Lower lobe of right lung (tissue), 2 donors: ENCODE data around the gene BICD2. TPM values are rescaled to one million over a fixed set of nuclear protein-coding genes. Genes with fewer than 3 reads are reported as not detected.

Experiments
- ATAC-seq, 2 donors: fragments of 200-7000 bp; cut with Tn5 transposase; one replicate each; pipeline ENCODE4 v1.9.1; 2020 to 2022; ENCODE audit warnings: mild to moderate bottlenecking in 2 of 2, moderate library complexity in 2 of 2
- DNase-seq: peaks from one replicate; pipeline ENCODE4 v3.0.0-alpha.2; 2020
- H3K27ac ChIP-seq: fragments of 200-600 bp; one replicate; pipeline ENCODE4 v1.8.0; 2022
- H3K27me3 ChIP-seq: fragments of 200-600 bp; one replicate; pipeline ENCODE4 v1.8.0; 2022; ENCODE audit warnings: low read depth
- H3K36me3 ChIP-seq: fragments of 200-600 bp; one replicate; pipeline ENCODE4 v1.8.0; 2022; ENCODE audit warnings: mild to moderate bottlenecking
- H3K4me1 ChIP-seq: fragments of 200-600 bp; one replicate; pipeline ENCODE4 v1.8.0; 2022
- H3K4me3 ChIP-seq: fragments of 200-600 bp; one replicate; pipeline ENCODE4 v1.8.0; 2022; ENCODE audit warnings: mild to moderate bottlenecking
- H3K9me3 ChIP-seq: fragments of 200-600 bp; one replicate; pipeline ENCODE4 v1.8.0; 2022
- intact Hi-C: fragments of 100-400 bp; cut with DNase I; formaldehyde crosslinking; loops from one replicate; pipeline ENCODE4 v1.11.0; 2022
- total RNA-seq: library from RNA; stranded (reverse); fragmentation: NEBNext Ultra II Directional; extraction: Animal tissue kit (Norgen Biotek cat#: 25700); gene quantifications from one replicate; pipeline ENCODE4 v1.2.1, GENCODE V29; 2021
- TF ChIP-seq, protein P1 (sequence below): fragments of 200-600 bp; IDR thresholded peaks from one replicate; pipeline ENCODE4 v1.8.0; 2022; ENCODE audit warnings: antibody characterized with exemption, mild to moderate bottlenecking
- donor health status: DM: no; HTN: yes; CAD: no; lungs with severe emphysema.

The BICD2 gene
- total RNA-seq, 1 donor from 2014 or later, result 34.9 TPM

DNA sequence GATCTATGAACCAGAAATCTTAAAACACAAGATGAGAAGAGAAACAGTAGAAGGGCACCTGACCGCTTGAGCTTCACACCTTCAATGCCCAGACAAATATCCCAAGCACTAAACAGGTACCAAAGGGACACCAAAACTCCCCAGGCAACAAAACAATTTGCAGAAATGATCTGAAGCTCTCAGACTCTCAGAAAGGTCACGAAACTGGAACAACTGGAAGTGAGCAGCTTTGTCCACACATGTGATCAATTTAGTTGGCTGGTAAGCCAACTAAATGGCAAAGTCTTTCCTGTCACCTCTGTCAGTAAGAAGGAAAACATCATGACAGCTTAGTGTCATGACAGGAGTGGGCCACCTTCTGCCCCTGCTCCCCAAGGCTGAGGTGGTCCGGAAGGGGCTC, 98.8 kb downstream of the BICD2 start:
- H3K27me3 ChIP-seq, result no peaks in the 10 kb centered on the region
- TF ChIP-seq, protein P1, sequence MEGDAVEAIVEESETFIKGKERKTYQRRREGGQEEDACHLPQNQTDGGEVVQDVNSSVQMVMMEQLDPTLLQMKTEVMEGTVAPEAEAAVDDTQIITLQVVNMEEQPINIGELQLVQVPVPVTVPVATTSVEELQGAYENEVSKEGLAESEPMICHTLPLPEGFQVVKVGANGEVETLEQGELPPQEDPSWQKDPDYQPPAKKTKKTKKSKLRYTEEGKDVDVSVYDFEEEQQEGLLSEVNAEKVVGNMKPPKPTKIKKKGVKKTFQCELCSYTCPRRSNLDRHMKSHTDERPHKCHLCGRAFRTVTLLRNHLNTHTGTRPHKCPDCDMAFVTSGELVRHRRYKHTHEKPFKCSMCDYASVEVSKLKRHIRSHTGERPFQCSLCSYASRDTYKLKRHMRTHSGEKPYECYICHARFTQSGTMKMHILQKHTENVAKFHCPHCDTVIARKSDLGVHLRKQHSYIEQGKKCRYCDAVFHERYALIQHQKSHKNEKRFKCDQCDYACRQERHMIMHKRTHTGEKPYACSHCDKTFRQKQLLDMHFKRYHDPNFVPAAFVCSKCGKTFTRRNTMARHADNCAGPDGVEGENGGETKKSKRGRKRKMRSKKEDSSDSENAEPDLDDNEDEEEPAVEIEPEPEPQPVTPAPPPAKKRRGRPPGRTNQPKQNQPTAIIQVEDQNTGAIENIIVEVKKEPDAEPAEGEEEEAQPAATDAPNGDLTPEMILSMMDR, result no peak
- H3K4me1 ChIP-seq, result peaks cover 22% of the 10 kb centered on the region
- DNase-seq (no peak), ATAC-seq (no peak)
- no peak overlapping the region for H3K4me3 ChIP-seq
- intact Hi-C loops, result no loop called here
- H3K9me3 ChIP-seq, result no peaks in the 10 kb centered on the region
- H3K27ac ChIP-seq, result no peak overlapping the region
- peaks cover 12% of the 10 kb centered on the region for H3K36me3 ChIP-seq

DNA sequence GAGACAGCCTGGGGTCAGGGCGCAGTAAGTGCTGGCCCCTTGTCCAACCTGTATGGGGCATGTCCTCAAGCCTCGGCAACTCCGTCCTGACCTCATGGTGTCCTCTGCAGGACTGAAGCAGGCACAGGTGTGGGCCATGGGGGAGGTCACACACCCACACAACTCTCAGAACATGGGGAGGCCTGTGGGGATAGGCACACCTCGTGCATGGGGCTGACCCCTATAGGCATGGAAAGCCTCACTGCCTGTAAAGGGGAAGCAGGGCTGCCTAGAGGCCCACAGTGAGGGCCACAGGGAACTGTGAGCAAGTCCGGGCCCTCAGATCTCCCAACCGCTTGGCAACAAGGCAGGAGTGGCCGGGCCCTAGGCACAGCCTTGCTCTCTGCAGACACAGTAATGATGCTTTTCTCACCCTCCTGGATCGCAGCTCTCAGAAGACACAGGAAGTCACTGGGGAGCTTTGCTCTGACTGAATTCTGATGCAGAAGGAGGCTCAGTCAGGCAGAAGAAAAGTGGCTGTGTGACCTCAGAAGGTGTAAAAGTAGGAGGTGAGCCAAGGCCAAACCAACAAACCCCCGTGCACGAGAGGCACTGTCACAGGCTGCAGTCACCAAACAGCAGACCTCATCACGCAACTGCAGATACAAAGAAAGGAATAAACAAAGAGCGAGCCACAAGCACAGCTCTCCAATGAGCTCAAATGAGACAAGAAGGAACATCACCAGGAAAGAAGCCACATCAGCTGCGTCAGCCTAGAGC, 100.1 kb downstream of the BICD2 start:
- DNase-seq (no peak), ATAC-seq (no peak)
- TF ChIP-seq, protein P1, result no peak
- Histone ChIP-seq H3K9me3 (no peaks in the 10 kb centered on the region), H3K27ac (no peak overlapping the region), H3K27me3 (no peaks in the 10 kb centered on the region), H3K4me1 (peaks cover 21% of the 10 kb centered on the region), H3K4me3 (no peak overlapping the region), H3K36me3 (peaks cover 12% of the 10 kb centered on the region)
- intact Hi-C loops, result no loop called here

DNA sequence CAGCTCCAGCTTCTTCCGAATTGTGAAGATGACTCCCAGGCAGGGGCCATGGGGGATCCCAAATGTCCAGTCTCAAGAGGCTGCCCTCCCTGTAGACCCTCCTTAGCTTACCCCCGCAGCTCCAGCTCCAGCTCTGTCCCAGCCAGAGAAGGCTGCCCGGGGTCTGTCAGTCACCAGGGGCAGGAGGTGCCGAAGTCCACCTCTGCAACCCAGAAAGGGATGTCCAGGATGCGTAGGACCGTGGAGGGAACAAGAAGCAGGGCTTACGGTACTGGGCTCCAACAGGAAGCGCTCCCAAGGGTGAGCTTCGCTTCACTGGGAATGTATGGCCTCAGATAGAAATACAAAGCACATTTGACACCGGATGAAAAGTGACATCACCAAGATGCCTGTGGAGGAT, 100.7 kb downstream of the BICD2 start:
- intact Hi-C loops, result no loop called here
- no peak for DNase-seq
- ATAC-seq, result no peak
- Histone ChIP-seq H3K9me3 (no peaks in the 10 kb centered on the region), H3K27ac (no peak overlapping the region), H3K4me1 (peaks cover 20% of the 10 kb centered on the region), H3K4me3 (no peak overlapping the region), H3K27me3 (no peaks in the 10 kb centered on the region), H3K36me3 (peaks cover 12% of the 10 kb centered on the region)
- TF ChIP-seq, protein P1, result no peak

DNA sequence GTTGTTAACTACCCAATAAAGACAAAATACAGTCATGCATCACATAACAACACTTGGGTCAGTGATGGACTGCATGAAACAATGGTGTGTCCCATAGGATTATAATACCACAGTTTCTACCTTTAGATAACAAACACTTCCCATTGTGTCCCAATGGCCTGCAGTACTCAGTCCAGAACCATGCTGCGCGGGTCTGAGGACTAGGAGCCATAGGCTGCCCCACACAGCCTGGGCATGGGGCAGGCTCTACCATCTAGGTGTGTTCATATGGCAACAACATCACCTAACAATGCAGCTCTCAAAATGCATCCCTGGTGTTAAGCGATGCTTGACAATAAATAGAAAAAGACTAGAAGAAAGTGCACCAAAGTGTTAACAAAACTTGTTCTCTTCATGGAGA, 101.5 kb downstream of the BICD2 start:
- ATAC-seq (no peak), DNase-seq (no peak)
- intact Hi-C loops, result no loop called here
- Histone ChIP-seq H3K9me3 (no peaks in the 10 kb centered on the region), H3K36me3 (peaks cover 17% of the 10 kb centered on the region), H3K4me3 (no peak overlapping the region), H3K27ac (no peak overlapping the region), H3K27me3 (no peaks in the 10 kb centered on the region), H3K4me1 (peaks cover 12% of the 10 kb centered on the region)
- TF ChIP-seq, protein P1, result no peak

DNA sequence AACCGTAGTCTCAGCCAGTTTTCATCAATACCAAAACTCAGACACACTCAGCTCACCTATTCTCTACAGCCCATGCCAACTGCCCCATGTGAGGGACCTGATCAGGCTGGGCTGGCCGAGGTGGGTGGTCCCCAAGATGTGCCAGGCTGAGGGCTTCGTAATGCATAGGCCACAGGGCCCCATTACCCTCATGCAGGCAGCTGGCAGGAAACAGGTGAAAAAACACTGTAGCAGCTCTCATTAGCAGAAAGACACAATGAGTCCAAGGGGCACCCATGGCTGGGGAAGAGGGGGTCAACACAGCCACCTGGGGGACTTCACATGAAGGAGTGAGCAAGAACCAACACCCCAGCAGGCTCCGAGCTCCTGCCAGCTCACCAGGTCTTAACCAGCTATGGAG, 102.9 kb downstream of the BICD2 start:
- TF ChIP-seq, protein P1, result no peak
- peaks cover 19% of the 10 kb centered on the region for H3K36me3 ChIP-seq
- DNase-seq (no peak), ATAC-seq (no peak)
- peaks cover 10% of the 10 kb centered on the region for H3K4me1 ChIP-seq
- no peak overlapping the region for H3K4me3 ChIP-seq
- no peaks in the 10 kb centered on the region for H3K9me3 ChIP-seq
- H3K27me3 ChIP-seq, result no peaks in the 10 kb centered on the region
- intact Hi-C loops, result no loop called here
- H3K27ac ChIP-seq, result no peak overlapping the region

Other genes starting within 250 kb of the BICD2 start
- 9.4 TPM for gene ECM2, start 228.8 kb downstream of the BICD2 start, total RNA-seq
- 7.3 TPM for gene IPPK, start 94.7 kb downstream of the BICD2 start, total RNA-seq
- gene ZNF484, start 113.2 kb upstream of the BICD2 start, total RNA-seq, result 9.0 TPM
- 23.9 TPM for gene FGD3, start 182.7 kb upstream of the BICD2 start, total RNA-seq